SK-N-SH (cell line): Measurements from ENCODE around the gene GGCX. TPM values are rescaled to one million over a fixed set of nuclear protein-coding genes. Genes with fewer than 3 reads are reported as not detected.

Source experiments
- CTCF ChIA-PET: fragments of 300-600, 350-600 bp; formaldehyde crosslinking; extraction: SDS; loops from one replicate; lab custom pipeline; 2021; lab: Yijun Ruan, JAX
- POLR2A ChIA-PET: fragments of 350-600 bp; sonication (Branson Sonifier 250); formaldehyde crosslinking; extraction: SDS; loops from one replicate; lab custom pipeline; 2020; ENCODE audit warnings: antibody characterized with exemption, inconsistent platforms; lab: Yijun Ruan, JAX
- DNase-seq: peaks from one replicate; pipeline ENCODE4 v3.0.0; 2012
- H2AFZ ChIP-seq: fragments of 200-600 bp; sonication (generic); 2 replicates; pipeline ENCODE4 v1.8.1; 2016; ENCODE audit warnings: antibody characterized with exemption, mild to moderate bottlenecking, low read depth
- H3F3A ChIP-seq: fragments of 200-600 bp; sonication (generic); replicated peaks from 2 replicates; pipeline ENCODE3; 2016; ENCODE audit warnings: antibody characterized with exemption, mild to moderate bottlenecking; ENCODE audit not compliant: insufficient read depth
- H3K27ac ChIP-seq, 2 experiments: fragments of 200-500 bp in 1 of 2; fragments of 200-600 bp in 1 of 2; sonication (Bioruptor generic) in 1 of 2; sonication (generic), shearing (Covaris generic) in 1 of 2; 2 replicates each; pipeline versions ENCODE4 v1.5.1 to v1.6.1; 2014 to 2016; ENCODE audit warnings: low read depth in 2 of 2, inconsistent platforms in 1 of 2, low read length in 1 of 2, mild to moderate bottlenecking in 1 of 2, mixed read lengths in 1 of 2
- H3K27me3 ChIP-seq: fragments of 200-600 bp; sonication (generic), shearing (Covaris generic); 2 replicates; pipeline ENCODE4 v1.6.1; 2016; ENCODE audit warnings: mixed run types; ENCODE audit not compliant: insufficient read depth
- H3K36me3 ChIP-seq, 2 experiments: fragments of 200-500 bp in 1 of 2; fragments of 200-600 bp in 1 of 2; sonication (Bioruptor generic) in 1 of 2; sonication (generic) in 1 of 2; replicated peaks in 1 of 2; 2 replicates each; pipeline versions ENCODE3 to v1.5.1; 2014 to 2016; ENCODE audit warnings: low read length in 1 of 2, mild to moderate bottlenecking in 1 of 2; ENCODE audit not compliant: insufficient read depth in 2 of 2, control insufficient read depth in 1 of 2
- H3K4me1 ChIP-seq, 2 experiments: fragments of 200-500 bp in 1 of 2; fragments of 200-600 bp in 1 of 2; sonication (Bioruptor generic) in 1 of 2; sonication (generic), shearing (Covaris generic) in 1 of 2; 2 replicates each; pipeline versions ENCODE4 v1.5.1 to v1.6.1; 2014 to 2016; ENCODE audit warnings: low read depth in 1 of 2, low read length in 1 of 2, mixed run types in 1 of 2; ENCODE audit not compliant: insufficient read depth in 2 of 2, control insufficient read depth in 1 of 2
- H3K4me2 ChIP-seq: fragments of 200-600 bp; sonication (generic), shearing (Covaris generic); 2 replicates; pipeline ENCODE4 v1.6.1; 2017; ENCODE audit warnings: mixed run types
- H3K4me3 ChIP-seq, 2 experiments: fragments of 200-500 bp in 1 of 2; fragments of 200-600 bp in 1 of 2; sonication (Bioruptor generic) in 1 of 2; sonication (generic), shearing (Covaris generic) in 1 of 2; 2 replicates each; pipeline versions ENCODE4 v1.5.1 to v1.8.1; 2014 to 2016; ENCODE audit warnings: low read depth in 2 of 2, inconsistent platforms in 1 of 2, low read length in 1 of 2, mild to moderate bottlenecking in 1 of 2, mixed read lengths in 1 of 2, moderate library complexity in 1 of 2
- H3K79me2 ChIP-seq: fragments of 200-600 bp; sonication (generic); 2 replicates; pipeline ENCODE4 v1.8.1; 2017; ENCODE audit warnings: mild to moderate bottlenecking; ENCODE audit not compliant: insufficient read depth
- H3K9ac ChIP-seq: fragments of 200-600 bp; sonication (generic); 2 replicates; pipeline ENCODE4 v1.6.1; 2017; ENCODE audit warnings: mixed run types
- H3K9me2 ChIP-seq: fragments of 200-600 bp; sonication (generic); 2 replicates; pipeline ENCODE4 v1.6.1; 2017; ENCODE audit warnings: mixed run types
- H3K9me3 ChIP-seq: fragments of 200-600 bp; sonication (generic); 2 replicates; pipeline ENCODE4 v1.6.1; 2017; ENCODE audit warnings: mixed run types, mild to moderate bottlenecking, moderate library complexity
- H4K20me1 ChIP-seq: fragments of 200-600 bp; sonication (generic); 2 replicates; pipeline ENCODE4 v1.6.1; 2017; ENCODE audit warnings: mild to moderate bottlenecking, mixed run types; ENCODE audit not compliant: insufficient read depth
- GATA2 ChIP-seq: sonication (generic); formaldehyde crosslinking; IDR thresholded peaks from 2 replicates; pipeline ENCODE4 v1.5.0; 2020; ENCODE audit warnings: mild to moderate bottlenecking, missing genetic modification reagents
- JUND ChIP-seq: IDR thresholded peaks from 2 replicates; pipeline ENCODE4 v1.4.0; 2012
- MAX ChIP-seq: IDR thresholded peaks from 2 replicates; pipeline ENCODE4 v1.4.0; 2012; ENCODE audit warnings: low read depth
- MEF2A ChIP-seq: IDR thresholded peaks from 2 replicates; pipeline ENCODE4 v1.4.0; 2012; ENCODE audit warnings: low read depth, borderline replicate concordance
- NFIC ChIP-seq: IDR thresholded peaks from 2 replicates; pipeline ENCODE4 v1.4.0; 2012; ENCODE audit warnings: borderline replicate concordance
- POLR2AphosphoS5 ChIP-seq: IDR thresholded peaks from 2 replicates; pipeline ENCODE4 v1.6.1; 2012; ENCODE audit warnings: low read depth, low read length
- RCOR1 ChIP-seq: fragments of 150-350 bp; IDR thresholded peaks from 2 replicates; pipeline ENCODE4 v1.6.1; 2017; ENCODE audit warnings: antibody characterized with exemption, low read length
- REST ChIP-seq: IDR thresholded peaks from 2 replicates; pipeline ENCODE4 v1.6.1; 2012; ENCODE audit warnings: mild to moderate bottlenecking, low read depth, low read length, moderate library complexity
- RFX5 ChIP-seq: IDR thresholded peaks from 2 replicates; pipeline ENCODE4 v1.6.1; 2012; ENCODE audit warnings: mild to moderate bottlenecking, improper control_type of control experiment, low read length
- TAF1 ChIP-seq: IDR thresholded peaks from 2 replicates; pipeline ENCODE4 v1.6.1; 2012; ENCODE audit warnings: low read depth, mild to moderate bottlenecking, low read length, moderate library complexity, borderline replicate concordance
- YY1 ChIP-seq: IDR thresholded peaks from 2 replicates; pipeline ENCODE4 v1.4.0; 2012; ENCODE audit warnings: low read depth, mild to moderate bottlenecking
- WGBS: methylation state at CpG from one replicate; pipeline ENCODE4 v1.1.6; 2017; ENCODE audit warnings: low lambda C conversion rate; 5-methylcytosine and 5-hydroxymethylcytosine counted together
- polyA plus RNA-seq, 3 experiments: library from polyadenylated mRNA; depleted of rRNA; stranded (reverse); fragments of >200 nt; gene quantifications; 2 replicates each; pipeline ENCODE4 v1.2.3, GENCODE V29; 2012

Gene GGCX
- polyA plus RNA-seq, 1 of the 3 experiments (the other 2 are of a cell fraction) = 34.5 TPM

GRCh38 chr2:85542777-85543176 is 18.5 kb downstream of the GGCX start:
- Histone ChIP-seq H3F3A (peaks cover 54% of the 10 kb centered on the region), H4K20me1 (peaks cover 63% of the 10 kb centered on the region), H3K4me1 (peaks cover 15 to 21% of the 10 kb centered on the region in 2 experiments; a peak in 3 of 4 replicates), H3K9me2 (no peaks in the 10 kb centered on the region), H3K4me3 (no peak overlapping the region), H3K4me2 (no peak overlapping the region), H3K79me2 (peaks cover 51% of the 10 kb centered on the region), H3K27ac (no peak overlapping the region; a peak in 1 of 4 replicates), H3K9me3 (no peaks in the 10 kb centered on the region), H2AFZ (no peak overlapping the region), H3K9ac (no peak overlapping the region), H3K27me3 (no peaks in the 10 kb centered on the region), H3K36me3 (peaks cover 56 to 61% of the 10 kb centered on the region in 2 experiments)
- CTCF ChIA-PET = interaction anchor here (7.4 to 10.6 kb wide), 3 partner anchors 8 to 122 kb away, joined by 61 to 146 read pairs (median 111); partner anchors contain the start of gene SH2D6
- 81% methylated on average over 4 of the region's 4 CpGs for WGBS
- TF ChIP-seq POLR2AphosphoS5 (0 out of 2 replicates have a peak, but pooled peaks have one; percentile 5), RFX5 (no peak)
- no peak for DNase-seq
- POLR2A ChIA-PET = interaction anchor here (1.0 to 5.5 kb wide), 3 partner anchors 19 to 124 kb away, joined by 5 to 85 read pairs (median 38); partner anchors contain the start of gene SH2D6

- no peaks in the 10 kb centered on the region for H3K9me3 ChIP-seq
- WGBS = 62% methylated on average over 5 of the region's 5 CpGs
- peaks cover 59% of the 10 kb centered on the region for H3K79me2 ChIP-seq
- H3K4me1 ChIP-seq = peaks cover 22 to 30% of the 10 kb centered on the region in 2 experiments; a peak in 3 of 4 replicates
- H4K20me1 ChIP-seq = peaks cover 63% of the 10 kb centered on the region
- H3K27ac ChIP-seq = peak overlapping the region in 1 of 2 experiments; percentile 43; a peak in 3 of 4 replicates
- H3F3A ChIP-seq = peaks cover 45% of the 10 kb centered on the region
- CTCF ChIA-PET = interaction anchor here (7.4 to 10.6 kb wide), 3 partner anchors 8 to 121 kb away, joined by 61 to 146 read pairs (median 111); partner anchors contain the start of gene SH2D6
- no peak for TF ChIP-seq GATA2 (CRISPR knock-in tag)
- no peak for TF ChIP-seq TAF1
- TF ChIP-seq JUND = no peak
- no peak for TF ChIP-seq RCOR1
- peak; percentile 11; the same call in 1 of the 2 replicates for TF ChIP-seq POLR2AphosphoS5
- TF ChIP-seq RFX5 = no peak
- no peaks in the 10 kb centered on the region for H3K9me2 ChIP-seq
- H3K4me2 ChIP-seq = peak overlapping the region; percentile 91
- no peak overlapping the region for H2AFZ ChIP-seq
- peak overlapping the region; percentile 94 to 99; a peak in 3 of 4 replicates for H3K4me3 ChIP-seq
- peaks cover 56 to 59% of the 10 kb centered on the region in 2 experiments for H3K36me3 ChIP-seq
- POLR2A ChIA-PET = interaction anchor here (0.6 to 6.1 kb wide), 9 partner anchors 9 to 662 kb away, joined by 3 to 106 read pairs (median 75); partner anchors contain the start of gene SH2D6
- H3K27me3 ChIP-seq = no peaks in the 10 kb centered on the region
- H3K9ac ChIP-seq = peak overlapping the region; percentile 99; the same call in 1 of the 2 replicates
- DNase-seq = no peak
Observed at GRCh38 chr2:85541753-85542457, 19.4 kb downstream of the GGCX start.

- H3K27me3 ChIP-seq = no peaks in the 10 kb centered on the region
- peaks cover 66% of the 10 kb centered on the region for H3K79me2 ChIP-seq
- peak overlapping the region; percentile 91 for H3K4me2 ChIP-seq
- POLR2A ChIA-PET = interaction anchor here (1.6 to 6.1 kb wide), 9 partner anchors 10 to 121 kb away, joined by 5 to 106 read pairs (median 75); partner anchors contain the start of genes GGCX and SH2D6
- no peaks in the 10 kb centered on the region for H3K9me2 ChIP-seq
- TF ChIP-seq MAX (no peak), POLR2AphosphoS5 (no peak), TAF1 (no peak), GATA2 (CRISPR knock-in tag) (no peak), RFX5 (no peak), NFIC (no peak), MEF2A (no peak), YY1 (no peak), REST (no peak)
- TF ChIP-seq, all 33 proteins: peak for 0
- CTCF ChIA-PET = interaction anchor here (1.6 to 10.6 kb wide), 4 partner anchors 9 to 120 kb away, joined by 4 to 146 read pairs (median 86); partner anchors contain the start of gene SH2D6
- DNase-seq = no peak
- no peaks in the 10 kb centered on the region for H3K9me3 ChIP-seq
- 25% methylated on average over 4 of the region's 4 CpGs for WGBS
- H2AFZ ChIP-seq = no peak overlapping the region
- H3K4me1 ChIP-seq = peaks cover 29 to 36% of the 10 kb centered on the region in 2 experiments; a peak in 3 of 4 replicates
- peaks cover 39% of the 10 kb centered on the region for H3F3A ChIP-seq
- H4K20me1 ChIP-seq = peaks cover 63% of the 10 kb centered on the region
- H3K9ac ChIP-seq = peak overlapping the region; percentile 99; the same call in 1 of the 2 replicates
- H3K27ac ChIP-seq = peak overlapping the region in 1 of 2 experiments; percentile 43; a peak in 2 of 4 replicates
- H3K36me3 ChIP-seq = peaks cover 55 to 56% of the 10 kb centered on the region in 2 experiments
- H3K4me3 ChIP-seq = peak overlapping the region; percentile 94 to 99
Observed at GRCh38 chr2:85541262-85541661, 20.0 kb downstream of the GGCX start.
